Esophagus (tissue), 2 donors: Measurements from ENCODE around the gene SIM2. TPM values are rescaled to one million over a fixed set of nuclear protein-coding genes. Genes with fewer than 3 reads are reported as not detected.
"Not testable (repeated sequence)": the region's sequence is repeated elsewhere in the genome, so short reads cannot be mapped to it uniquely, and the experiment has no call there.

Experiments
- H3K27ac ChIP-seq, 2 donors: one replicate each; pipeline ENCODE4 v1.5.1; 2013; ENCODE audit warnings: low read depth in 2 of 2, mild to moderate bottlenecking in 2 of 2, inconsistent platforms in 1 of 2, low read length in 1 of 2, moderate library complexity in 1 of 2
- H3K27me3 ChIP-seq, 2 donors: one replicate each; pipeline ENCODE4 v1.6.1; 2013; ENCODE audit warnings: low read length in 2 of 2, control low read depth in 1 of 2, mild to moderate bottlenecking in 1 of 2; ENCODE audit not compliant: insufficient read depth in 2 of 2, control insufficient read depth in 1 of 2
- H3K36me3 ChIP-seq, 2 donors: one replicate each; pipeline ENCODE4 v1.6.1; 2013; ENCODE audit warnings: low read length in 1 of 2; ENCODE audit not compliant: control insufficient read depth in 2 of 2, insufficient read depth in 2 of 2
- H3K4me1 ChIP-seq, 2 donors: one replicate each; pipeline ENCODE4 v1.6.1; 2013; ENCODE audit warnings: low read length in 1 of 2; ENCODE audit not compliant: control insufficient read depth in 2 of 2, insufficient read depth in 2 of 2
- H3K4me3 ChIP-seq, 2 donors: one replicate each; pipeline ENCODE4 v1.5.1; 2013; ENCODE audit warnings: low read length in 2 of 2, mild to moderate bottlenecking in 2 of 2, low read depth in 1 of 2, moderate library complexity in 1 of 2
- H3K9me3 ChIP-seq, 2 donors: one replicate each; pipeline ENCODE4 v1.6.1; 2013; ENCODE audit warnings: mild to moderate bottlenecking in 2 of 2, low read depth in 1 of 2, low read length in 1 of 2, moderate library complexity in 1 of 2; ENCODE audit not compliant: control insufficient read depth in 2 of 2, insufficient read depth in 1 of 2
- WGBS, 2 donors: extraction: QIAGEN DNeasy Blood & Tissue Kit; methylation state at CpG; one replicate each; pipeline ENCODE4 v1.1.7; 2013; 5-methylcytosine and 5-hydroxymethylcytosine counted together
- polyA plus RNA-seq, 2 donors: library from polyadenylated mRNA; stranded (reverse); fragments of 200-250 nt; gene quantifications; one replicate each; pipeline ENCODE4 v1.2.3, GENCODE V29; 2013
- donor health status: healthy with polysubstance abuse.
- donor health status: Bipolar disorder and iron deficiency.

SIM2 gene
- polyA plus RNA-seq, 2 donors, result 18.7 to 42.9 TPM

DNA sequence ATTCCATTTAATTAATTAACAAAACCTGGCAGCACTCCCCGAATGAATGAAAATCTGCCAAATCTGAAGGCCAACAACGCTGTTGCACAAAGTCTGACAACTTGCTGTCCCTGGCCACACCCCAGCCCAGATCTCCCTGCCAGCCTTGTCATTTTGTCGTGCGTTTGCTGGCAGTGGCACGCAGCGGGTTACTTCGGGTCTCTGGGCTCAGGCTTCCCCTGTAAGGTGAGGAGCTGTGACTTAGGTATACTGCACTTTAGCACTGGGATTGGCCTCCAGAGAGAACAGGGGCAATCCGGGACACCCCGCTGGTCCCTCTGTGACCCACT, 34.3 kb upstream of the SIM2 start:
- Histone ChIP-seq H3K4me1 (no peaks in the 10 kb centered on the region), H3K27ac (no peak overlapping the region), H3K27me3 (no peaks in the 10 kb centered on the region), H3K9me3 (no peaks in the 10 kb centered on the region), H3K4me3 (no peak overlapping the region), H3K36me3 (no peaks in the 10 kb centered on the region)
- 48% methylated on average over 9 of the region's 9 CpGs for WGBS, 2 donors

DNA sequence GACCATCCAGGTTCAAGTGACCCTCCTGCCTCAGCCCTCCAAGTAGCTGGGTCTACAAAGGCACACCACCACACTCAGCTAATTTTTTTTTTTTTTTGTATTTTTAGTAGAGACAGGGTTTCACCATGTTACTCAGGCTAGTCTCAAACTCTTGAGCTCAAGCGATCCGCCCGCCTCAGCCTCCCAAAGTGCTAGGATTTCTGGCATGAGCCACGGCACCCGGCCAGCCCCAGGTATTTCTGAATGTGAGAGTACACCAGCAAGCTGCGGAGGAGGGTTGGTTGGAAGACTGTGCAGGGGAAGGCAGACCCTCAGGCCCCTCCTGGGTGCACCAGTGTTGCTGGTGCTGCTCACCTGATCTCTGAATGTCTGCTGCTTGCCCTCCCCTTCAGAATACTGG, 33.1 kb upstream of the SIM2 start:
- no peaks in the 10 kb centered on the region for H3K36me3 ChIP-seq

DNA sequence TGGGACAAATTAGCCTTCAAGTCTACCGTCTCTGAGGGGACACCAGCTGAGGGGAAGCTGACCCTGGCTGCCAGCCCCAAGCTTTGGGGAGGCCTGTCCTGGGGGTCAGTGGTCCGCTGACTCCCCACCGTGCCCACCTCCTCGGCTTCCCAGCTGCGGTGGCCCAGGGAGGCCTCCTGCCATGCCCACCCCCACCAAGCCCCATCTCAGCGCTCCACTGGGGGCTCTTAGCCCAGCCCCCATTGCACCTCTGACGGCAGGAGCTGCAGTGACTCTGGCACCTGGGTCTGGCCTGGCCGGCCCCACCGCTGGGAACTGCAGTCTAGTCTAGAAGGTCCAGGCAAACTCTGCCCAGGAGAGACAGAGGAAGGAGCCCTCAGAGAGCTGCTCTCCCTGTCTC, 30.2 kb upstream of the SIM2 start:
- WGBS, 2 donors, result 83 to 85% methylated on average over 6 to 9 of the region's 9 CpGs
- Histone ChIP-seq H3K27me3 (no peaks in the 10 kb centered on the region), H3K4me1 (no peaks in the 10 kb centered on the region)

More for the DNA sequence above, 33.1 kb upstream of the SIM2 start:
- Histone ChIP-seq H3K27me3 (no peaks in the 10 kb centered on the region), H3K4me1 (no peaks in the 10 kb centered on the region), H3K4me3 (no peak overlapping the region), H3K9me3 (no peaks in the 10 kb centered on the region), H3K27ac (no peak overlapping the region)
- 92 to 96% methylated on average over 6 of the region's 6 CpGs for WGBS, 2 donors

DNA sequence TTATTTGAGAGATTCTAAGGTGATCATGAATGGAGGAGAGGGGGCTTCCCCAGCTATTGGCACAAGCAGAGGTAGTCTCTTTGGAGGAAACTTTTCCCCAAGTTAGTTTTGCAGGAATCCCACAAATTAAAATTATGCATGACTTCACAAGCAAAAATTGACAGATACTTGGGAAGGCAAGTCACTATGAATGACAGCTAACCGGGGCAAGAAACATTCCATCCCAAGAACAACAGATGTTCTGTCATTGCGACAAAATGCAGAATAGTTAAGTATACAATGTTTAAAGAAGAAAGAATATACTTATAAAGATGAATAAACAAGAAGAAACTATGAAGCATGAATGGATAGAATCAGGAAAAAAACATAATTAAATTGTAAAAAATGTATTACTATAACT, 27.1 kb upstream of the SIM2 start:
- WGBS, 2 donors, result 69 to 81% methylated on average over 2 of the region's 2 CpGs
- Histone ChIP-seq H3K9me3 (no peaks in the 10 kb centered on the region), H3K36me3 (no peaks in the 10 kb centered on the region), H3K4me1 (no peaks in the 10 kb centered on the region), H3K27me3 (no peaks in the 10 kb centered on the region), H3K27ac (no peak overlapping the region), H3K4me3 (no peak overlapping the region)

More for the DNA sequence above, 30.2 kb upstream of the SIM2 start:
- H3K9me3 ChIP-seq, result no peaks in the 10 kb centered on the region
- no peaks in the 10 kb centered on the region for H3K36me3 ChIP-seq
- no peak overlapping the region for H3K4me3 ChIP-seq
- no peak overlapping the region for H3K27ac ChIP-seq

DNA sequence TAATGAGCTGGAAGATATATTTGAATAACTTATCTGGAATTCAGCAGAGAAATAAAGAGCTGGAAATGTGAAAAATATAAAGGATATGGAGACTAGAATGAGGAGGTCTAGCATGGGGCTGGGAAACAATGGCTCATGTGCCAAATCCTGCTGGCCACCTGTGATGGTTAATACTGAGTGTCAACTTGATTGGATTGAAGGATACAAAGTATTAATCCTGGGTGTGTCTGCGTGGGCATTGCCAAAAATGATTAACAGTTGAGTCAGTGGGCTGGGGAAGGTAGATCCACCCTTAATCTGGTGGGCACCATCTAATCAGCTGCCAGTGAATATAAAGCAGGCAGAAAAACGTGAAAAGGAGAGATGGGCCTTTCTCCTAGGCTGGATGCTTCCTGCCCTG, 26.6 kb upstream of the SIM2 start:
- H3K9me3 ChIP-seq, H3K27ac ChIP-seq, H3K36me3 ChIP-seq, H3K4me1 ChIP-seq, H3K27me3 ChIP-seq, H3K4me3 ChIP-seq: not testable (repeated sequence)
- WGBS, 2 donors, result 39 to 55% methylated on average over 2 of the region's 2 CpGs

DNA sequence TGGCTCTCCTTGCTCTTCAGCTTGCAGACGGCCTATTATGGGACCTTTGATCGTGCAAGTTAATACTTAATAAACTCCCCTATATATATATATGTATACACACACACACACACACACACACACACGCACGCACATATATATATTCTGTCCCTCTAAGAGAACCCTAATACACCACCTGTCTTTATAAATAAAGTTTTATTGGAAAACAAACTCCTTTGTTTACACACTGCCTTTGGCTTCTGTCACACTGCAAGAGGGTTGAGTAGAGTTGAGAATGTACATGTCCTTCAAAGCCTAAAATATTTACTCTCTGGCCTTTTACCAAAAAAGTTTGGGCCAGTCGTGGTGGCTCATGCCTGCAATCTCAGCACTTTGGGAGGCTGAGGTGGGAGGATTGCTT, 26.2 kb upstream of the SIM2 start:
- no peak overlapping the region for H3K4me3 ChIP-seq
- 75 to 84% methylated on average over 5 of the region's 5 CpGs for WGBS, 2 donors

DNA sequence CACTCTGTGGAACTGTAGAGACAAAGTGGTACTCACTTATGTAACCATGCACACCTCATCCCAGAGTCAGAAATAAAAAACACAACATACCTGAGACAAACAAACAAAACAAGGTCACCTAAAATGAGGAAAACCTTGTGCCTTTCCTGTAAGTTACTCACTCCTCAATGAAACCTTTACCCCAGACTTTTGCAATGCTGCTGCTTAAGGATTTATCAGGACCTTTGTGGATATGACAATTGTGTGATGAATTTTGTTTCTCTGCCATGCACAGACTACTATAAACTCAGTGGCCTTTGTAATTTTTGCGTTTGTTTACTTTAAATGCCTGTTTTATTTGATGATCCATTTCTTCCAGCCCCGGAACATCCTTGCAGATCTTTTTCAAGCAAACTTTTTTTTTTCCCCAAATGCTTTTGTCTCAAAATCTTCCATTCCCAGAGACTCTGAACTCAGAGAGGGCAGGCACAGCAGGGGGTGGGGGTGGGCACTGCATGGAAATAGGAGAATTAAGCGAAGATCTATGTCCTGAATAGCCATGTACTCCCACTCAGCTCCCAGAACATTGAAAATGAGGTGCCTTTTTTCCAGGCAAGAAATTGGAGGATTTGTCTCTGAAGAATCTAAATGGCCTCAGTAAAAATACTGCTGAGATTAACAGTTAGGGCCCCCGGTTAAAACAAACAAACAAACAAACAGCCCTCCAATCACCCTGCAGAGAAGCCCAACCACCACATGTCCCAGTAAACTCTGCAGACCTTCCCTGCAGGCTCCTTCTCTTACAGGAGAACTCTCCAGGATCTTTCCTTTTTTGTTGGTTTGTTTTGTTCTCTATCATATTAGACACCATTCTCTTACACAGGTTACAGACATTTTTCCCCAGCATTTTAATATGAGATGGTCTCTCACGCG, 22.6 kb upstream of the SIM2 start:
- Histone ChIP-seq H3K36me3 (no peaks in the 10 kb centered on the region), H3K27me3 (no peaks in the 10 kb centered on the region), H3K4me3 (no peak overlapping the region), H3K9me3 (peaks cover 0 to 2% of the 10 kb centered on the region in 2 donors), H3K4me1 (no peaks in the 10 kb centered on the region), H3K27ac (no peak overlapping the region)
- 63 to 68% methylated on average over 6 of the region's 6 CpGs for WGBS, 2 donors

More for the DNA sequence above, 26.2 kb upstream of the SIM2 start:
- Histone ChIP-seq H3K36me3 (no peaks in the 10 kb centered on the region), H3K4me1 (no peaks in the 10 kb centered on the region), H3K27ac (no peak overlapping the region), H3K9me3 (no peaks in the 10 kb centered on the region), H3K27me3 (no peaks in the 10 kb centered on the region)

DNA sequence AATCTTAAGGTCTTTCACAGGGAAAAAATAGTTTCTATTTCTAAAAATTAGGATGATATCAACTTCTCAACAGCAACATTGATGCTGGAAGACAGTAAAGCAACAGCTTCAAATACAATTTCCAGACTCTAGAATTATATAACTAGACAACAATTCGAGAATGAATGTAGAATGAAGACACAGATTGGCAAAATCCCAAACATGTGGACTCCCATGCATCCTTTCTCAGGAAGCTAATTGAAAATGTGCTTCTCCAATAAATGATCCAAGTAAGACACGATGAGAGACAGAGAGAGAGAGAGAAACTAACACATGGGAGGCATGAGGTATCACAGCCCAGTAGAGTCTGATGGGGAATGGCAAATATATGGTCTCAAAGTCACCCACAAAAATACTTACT, 21.5 kb upstream of the SIM2 start:
- Histone ChIP-seq H3K9me3 (peaks cover 0 to 2% of the 10 kb centered on the region in 2 donors), H3K4me3 (no peak overlapping the region), H3K27ac (no peak overlapping the region), H3K4me1 (no peaks in the 10 kb centered on the region), H3K36me3 (no peaks in the 10 kb centered on the region), H3K27me3 (no peaks in the 10 kb centered on the region)
- 59 to 71% methylated on average over 2 of the region's 2 CpGs for WGBS, 2 donors

DNA sequence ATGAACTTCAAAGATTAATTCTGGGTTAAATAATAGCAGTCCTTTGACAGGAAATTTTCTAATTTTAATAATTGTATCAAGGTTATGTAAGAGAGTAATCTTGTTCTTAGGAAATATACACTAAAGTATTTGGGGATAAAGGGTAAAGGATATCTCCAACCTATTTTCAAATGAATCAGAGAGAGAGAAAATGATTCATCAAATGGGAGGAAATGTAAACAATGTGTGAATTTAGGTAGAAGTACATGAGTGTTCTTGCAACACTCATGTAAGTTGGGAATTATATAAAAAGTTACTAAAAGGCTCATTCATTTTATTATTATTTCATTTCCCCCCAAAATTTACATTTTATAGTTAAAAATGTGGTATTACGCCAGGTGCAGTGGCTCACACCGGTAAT, 20.4 kb upstream of the SIM2 start:
- 87 to 90% methylated on average over 2 of the region's 2 CpGs for WGBS, 2 donors
- no peaks in the 10 kb centered on the region for H3K36me3 ChIP-seq
- no peaks in the 10 kb centered on the region for H3K27me3 ChIP-seq
- no peak overlapping the region for H3K27ac ChIP-seq
- no peak overlapping the region for H3K4me3 ChIP-seq
- H3K9me3 ChIP-seq, result peaks cover 0 to 2% of the 10 kb centered on the region in 2 donors
- H3K4me1 ChIP-seq, result no peaks in the 10 kb centered on the region

DNA sequence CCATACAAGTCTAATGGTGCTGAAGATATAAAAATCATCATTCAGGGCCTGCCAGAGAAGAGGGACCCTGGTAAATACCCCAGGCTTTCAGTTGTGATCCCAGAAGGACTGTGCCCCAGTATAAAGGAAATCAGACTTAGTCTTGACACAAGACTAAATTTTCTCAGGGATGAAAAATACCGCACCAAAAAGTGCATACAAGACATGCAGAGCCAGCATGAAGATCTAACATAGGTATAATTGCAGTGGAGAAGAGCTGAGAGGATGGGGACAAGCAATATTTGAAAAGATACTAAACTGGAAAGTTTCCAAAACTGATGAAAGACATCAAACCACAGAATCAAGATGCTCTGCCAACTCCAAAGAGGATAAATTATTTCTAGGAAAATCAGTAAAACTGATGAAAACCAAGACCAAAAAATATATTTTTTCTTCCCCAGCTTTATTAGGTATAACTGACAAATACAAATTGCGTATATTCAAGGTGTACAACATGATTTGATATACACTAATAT, 17.7 kb upstream of the SIM2 start:
- no peaks in the 10 kb centered on the region for H3K4me1 ChIP-seq
- no peaks in the 10 kb centered on the region for H3K27me3 ChIP-seq
- WGBS, 2 donors, result 95% methylated on average over 2 of the region's 2 CpGs
- no peaks in the 10 kb centered on the region for H3K36me3 ChIP-seq
- H3K9me3 ChIP-seq, result peaks cover 0 to 2% of the 10 kb centered on the region in 2 donors
- H3K27ac ChIP-seq, result no peak overlapping the region
- H3K4me3 ChIP-seq, result no peak overlapping the region
